GM21367 (cell line): ENCODE measurements around the gene INVS.
A peak's percentile ranks its signal among the peaks of the same experiment; 100 is the strongest.
"Not testable (repeated sequence)": the region's sequence is repeated elsewhere in the genome, so short reads cannot be mapped to it uniquely, and the experiment has no call there.

Experiments used
- ATAC-seq: cut with Tn5 transposase; IDR thresholded peaks from one replicate; pipeline ENCODE4 v1.9.1; 2021; ENCODE audit not compliant: unreplicated experiment

Gene INVS, protein sequence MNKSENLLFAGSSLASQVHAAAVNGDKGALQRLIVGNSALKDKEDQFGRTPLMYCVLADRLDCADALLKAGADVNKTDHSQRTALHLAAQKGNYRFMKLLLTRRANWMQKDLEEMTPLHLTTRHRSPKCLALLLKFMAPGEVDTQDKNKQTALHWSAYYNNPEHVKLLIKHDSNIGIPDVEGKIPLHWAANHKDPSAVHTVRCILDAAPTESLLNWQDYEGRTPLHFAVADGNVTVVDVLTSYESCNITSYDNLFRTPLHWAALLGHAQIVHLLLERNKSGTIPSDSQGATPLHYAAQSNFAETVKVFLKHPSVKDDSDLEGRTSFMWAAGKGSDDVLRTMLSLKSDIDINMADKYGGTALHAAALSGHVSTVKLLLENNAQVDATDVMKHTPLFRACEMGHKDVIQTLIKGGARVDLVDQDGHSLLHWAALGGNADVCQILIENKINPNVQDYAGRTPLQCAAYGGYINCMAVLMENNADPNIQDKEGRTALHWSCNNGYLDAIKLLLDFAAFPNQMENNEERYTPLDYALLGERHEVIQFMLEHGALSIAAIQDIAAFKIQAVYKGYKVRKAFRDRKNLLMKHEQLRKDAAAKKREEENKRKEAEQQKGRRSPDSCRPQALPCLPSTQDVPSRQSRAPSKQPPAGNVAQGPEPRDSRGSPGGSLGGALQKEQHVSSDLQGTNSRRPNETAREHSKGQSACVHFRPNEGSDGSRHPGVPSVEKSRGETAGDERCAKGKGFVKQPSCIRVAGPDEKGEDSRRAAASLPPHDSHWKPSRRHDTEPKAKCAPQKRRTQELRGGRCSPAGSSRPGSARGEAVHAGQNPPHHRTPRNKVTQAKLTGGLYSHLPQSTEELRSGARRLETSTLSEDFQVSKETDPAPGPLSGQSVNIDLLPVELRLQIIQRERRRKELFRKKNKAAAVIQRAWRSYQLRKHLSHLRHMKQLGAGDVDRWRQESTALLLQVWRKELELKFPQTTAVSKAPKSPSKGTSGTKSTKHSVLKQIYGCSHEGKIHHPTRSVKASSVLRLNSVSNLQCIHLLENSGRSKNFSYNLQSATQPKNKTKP

DNA sequence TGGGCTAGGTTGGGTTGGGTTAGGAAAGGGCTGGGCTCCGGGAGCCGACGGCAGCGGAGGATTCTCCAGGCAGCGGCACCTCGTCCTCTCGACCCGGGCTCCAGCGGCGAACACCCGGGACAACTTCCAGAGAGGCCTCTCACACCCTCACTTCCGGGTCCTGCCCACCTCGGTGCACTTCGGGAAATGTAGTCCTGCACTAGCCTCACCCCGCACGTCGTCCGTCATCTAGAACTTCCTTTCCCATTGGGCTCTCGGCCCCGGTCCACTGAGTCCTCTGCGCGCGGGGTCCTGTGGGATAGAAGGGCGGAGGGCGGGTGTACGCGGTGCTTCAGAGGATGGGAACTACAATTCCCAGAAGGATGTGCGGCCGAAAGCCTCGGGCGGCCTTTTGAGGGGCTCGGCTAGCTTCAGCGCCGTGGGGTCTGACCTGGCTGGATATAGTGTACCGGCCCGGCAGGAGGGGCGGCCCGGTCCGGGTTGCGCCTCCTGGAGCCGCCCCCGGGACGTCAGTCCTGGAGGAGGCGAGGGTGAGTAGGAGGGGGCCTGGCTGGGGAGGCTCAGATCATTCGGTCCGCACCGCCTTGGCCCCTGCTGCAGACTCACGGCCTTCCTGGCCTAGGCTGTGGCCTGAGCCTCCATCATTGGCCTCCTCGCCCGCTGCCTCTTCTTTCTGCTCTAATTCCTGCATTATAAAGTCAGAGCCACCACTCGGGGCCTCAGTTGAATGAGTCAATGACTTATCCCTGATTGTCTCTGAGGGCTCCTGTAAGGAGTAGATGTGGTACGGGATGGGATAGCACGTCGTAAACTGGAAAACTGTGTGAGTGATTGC is at the start of gene INVS, which contains the start of gene ERP44:
Gene INVS (plus strand): TSS at position 357 of the 835 bp plus-strand sequence. CDS start 5,279 bp downstream, outside the sequence.
Gene ERP44 (minus strand): TSS at position 114 of the 835 bp plus-strand sequence. CDS start 160 bp downstream, outside the sequence.
- peak; percentile 95 for ATAC-seq

DNA sequence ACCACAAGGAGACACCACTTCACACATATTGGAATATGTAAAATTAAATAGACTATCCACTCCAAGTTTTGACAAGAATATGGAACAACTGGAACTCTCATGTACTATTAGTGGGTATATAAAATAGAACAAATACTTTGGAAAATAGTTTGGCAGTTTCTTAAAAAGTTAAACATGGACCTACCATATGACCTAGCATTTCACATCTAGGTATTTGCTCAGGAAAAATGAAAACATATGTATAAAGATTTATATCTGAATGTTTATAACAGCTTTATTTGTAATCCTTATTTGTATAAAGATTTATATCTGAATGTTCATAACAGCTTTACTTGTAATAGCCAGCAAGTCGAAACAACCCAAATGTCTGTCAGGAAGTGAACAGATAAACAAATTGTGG is 49.5 kb upstream of the INVS start:
- no peak for ATAC-seq

DNA sequence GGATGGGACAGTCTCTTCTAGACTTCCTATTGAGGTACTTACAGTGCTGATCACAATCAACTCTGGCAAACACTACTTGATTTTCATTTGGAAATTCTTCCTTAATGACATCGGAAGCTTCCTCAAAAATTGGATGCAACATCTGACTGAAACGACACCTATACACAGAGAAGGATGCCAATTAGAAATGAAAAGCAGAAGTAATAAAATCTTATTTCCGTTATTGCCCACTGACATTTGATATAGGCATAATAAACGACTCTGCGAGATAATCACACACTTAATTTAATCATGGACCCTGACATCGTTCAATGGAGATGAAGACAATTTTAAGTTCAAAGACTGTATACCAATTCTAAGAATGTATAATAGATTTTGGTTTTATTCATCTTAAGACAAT is 46.7 kb upstream of the INVS start:
- no peak for ATAC-seq

DNA sequence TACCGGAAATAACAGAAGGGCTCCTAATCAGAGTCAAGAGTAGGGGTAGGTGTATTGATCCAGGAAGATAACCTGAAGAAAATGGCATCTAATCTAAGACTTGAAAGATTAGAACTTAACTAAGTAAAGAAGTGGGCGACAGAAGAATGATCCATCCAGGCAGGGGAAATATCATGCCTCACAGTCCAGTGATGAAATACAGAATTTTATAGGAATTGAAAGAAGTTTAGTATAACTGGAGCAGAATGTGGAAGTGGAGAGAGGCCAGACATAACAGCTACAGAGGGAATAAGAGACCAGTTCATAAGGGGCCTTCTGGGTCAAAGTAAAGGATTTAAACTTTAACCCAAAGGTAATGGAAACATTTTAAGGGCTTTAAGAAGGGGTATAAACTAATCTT is 42.5 kb upstream of the INVS start:
- ATAC-seq = no peak

DNA sequence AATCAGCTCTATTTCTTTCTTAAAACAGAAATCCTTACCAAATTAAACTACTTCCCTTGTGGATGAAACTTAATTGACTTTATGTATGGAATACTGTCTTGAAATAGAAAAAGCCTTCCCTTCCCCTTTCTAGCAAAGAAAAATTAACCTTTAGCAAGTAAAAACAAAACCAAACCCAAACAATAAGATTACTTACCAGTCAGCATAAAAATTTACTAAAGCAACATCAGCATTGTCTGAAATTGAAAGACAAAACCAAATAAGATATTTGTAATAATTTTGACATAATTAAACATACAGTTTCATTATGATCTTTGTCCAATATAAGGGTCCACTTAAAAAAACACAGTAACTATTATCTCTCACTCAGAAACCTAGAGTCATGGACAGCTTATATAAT is 41.4 kb upstream of the INVS start:
- ATAC-seq = no peak

DNA sequence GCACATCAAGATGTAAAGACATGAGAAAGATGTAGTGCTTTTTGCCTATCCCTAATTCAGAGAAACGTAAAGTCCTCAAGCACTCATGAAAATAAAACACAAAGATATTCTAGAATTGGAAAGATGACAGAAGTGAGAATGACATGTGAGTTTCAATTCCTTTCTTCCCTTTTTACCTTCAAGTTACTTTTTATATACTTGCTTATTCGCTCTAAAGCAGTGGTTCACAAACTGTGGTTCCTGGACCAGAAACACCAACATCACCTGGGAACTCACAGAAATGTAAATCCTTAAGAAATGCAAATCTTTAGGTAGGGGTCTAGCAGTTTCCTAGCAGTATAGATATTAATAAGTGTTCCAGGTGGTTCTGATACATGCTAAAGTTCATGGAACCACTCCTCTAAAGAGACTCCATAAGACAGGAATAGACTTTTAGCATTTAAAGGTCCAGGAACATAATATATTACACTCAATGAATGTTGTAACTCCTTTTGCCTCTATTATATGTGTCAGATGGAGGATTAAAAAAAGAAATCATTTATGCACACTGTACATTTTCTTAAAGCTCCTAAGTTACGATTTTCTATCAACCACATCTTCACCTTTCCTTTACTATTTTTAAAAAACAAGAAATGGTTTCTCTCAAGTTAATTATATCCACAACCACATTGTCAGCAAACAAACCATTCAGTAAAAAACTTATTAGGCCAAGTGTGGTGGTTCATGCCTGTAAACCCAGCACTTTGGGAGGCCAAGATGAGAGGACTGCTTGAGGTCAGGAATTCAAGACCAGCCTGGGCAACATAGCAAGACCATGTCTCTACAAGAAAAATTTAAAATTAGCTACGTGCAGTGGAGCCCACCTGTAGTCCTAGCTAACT is 40.1 kb upstream of the INVS start:
- ATAC-seq = peak; percentile 78

DNA sequence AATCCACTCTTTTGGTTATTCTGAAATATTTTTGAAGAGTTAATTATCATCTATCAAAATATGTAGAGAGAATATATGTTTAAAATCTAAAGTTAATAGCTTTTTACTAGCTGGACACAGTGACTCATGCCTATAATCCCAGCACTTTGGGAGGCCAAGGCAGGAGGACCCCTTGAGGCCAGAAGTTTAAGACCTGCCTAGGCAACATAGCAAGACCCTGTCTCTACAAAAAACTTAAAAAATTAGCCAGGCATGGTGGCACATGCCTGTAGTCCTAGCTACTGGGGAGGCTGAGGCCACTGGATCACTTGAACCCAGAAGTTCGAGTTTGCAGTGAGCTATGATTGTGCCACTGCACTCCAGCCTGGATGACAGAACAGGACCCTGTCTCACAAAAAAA is 36.4 kb upstream of the INVS start:
- ATAC-seq = not testable (repeated sequence)

DNA sequence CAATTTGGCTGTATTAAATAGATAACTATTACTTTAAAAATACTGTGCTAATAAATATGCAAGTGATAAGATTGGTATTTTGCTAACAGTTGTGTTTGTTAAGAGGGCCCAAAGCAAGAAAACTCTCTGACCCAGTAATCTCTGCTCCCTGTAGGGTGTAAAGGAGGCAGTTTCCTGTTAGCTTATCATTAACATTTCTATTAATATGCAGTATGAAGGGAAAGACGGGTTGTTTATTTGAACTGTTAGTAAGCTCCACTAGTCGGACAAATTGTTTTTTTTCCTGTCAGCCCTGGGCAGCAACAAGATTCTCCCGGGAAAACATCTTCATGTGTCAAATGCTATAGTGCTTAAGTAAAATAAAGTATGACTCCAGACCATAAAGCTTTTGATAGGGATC is 35.9 kb upstream of the INVS start:
- ATAC-seq = no peak

DNA sequence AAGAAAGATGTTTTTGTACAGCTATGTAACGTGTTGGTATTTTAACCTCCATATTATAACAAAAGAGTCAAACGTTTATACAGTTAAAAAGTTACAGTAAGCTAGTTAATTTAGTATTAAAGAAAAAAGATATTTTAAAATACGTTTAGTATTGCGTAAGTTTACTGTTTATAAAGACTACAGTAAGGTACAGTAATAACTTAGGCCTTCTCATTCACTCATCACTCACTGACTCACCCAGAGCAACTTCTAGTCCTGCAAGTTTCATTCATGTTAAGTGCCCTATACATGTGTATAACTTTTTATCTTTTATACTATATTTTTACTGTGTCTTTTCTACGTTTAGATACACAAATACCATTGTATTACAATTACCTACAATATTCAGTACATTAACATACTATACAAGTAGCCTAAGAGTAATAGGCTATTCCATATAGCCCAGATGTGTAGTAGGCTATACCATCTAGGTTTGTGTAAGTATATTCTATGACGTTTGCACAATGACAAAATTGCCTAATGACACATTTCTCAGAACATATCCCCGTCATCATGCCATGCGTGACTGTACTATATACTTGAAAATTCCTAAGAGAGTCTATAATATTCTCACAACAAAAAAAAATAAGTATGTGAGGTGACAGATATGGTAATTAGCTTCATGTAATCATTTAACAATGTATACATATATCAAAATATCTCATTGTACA is 34.0 kb upstream of the INVS start:
- ATAC-seq = no peak

DNA sequence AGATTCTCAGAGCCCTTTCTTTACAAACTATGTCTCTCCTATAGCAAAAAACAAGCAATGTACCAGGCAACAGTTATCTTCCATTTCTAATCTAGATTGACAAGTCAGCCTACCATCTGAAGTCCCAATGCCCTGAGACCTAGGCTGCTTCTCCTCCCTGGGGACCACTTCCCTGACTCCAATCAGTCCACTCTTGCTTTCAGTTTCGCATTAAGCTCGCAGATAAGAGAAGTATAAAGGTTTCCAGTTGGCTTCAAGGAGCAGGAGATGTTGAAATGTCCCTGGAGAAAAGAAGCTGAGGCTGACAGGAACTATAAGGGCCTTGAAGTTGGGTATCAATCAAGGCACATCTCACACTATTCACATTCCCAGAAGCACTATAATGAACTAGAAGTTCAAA is 32.5 kb upstream of the INVS start:
- ATAC-seq = peak; percentile 81

DNA sequence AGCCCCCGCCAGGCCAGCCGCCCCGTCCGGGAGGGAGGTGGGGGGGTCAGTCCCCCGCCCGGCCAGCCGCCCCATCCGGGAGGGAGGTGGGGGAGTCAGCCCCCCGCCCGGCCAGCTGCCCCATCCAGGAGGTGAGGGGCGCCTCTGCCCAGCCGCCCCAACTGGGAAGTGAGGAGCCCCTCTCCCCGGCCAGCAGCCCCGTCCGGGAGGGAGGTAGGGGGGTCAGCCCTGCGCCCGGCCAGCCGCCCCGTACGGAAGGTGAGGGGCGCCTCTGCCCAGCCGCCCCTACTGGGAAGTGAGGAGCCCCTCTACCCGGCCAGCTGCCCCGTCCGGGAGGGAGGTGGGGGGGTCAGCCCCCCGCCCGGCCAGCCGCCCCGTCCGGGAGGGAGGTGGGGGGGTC is 31.1 kb upstream of the INVS start:
- not testable (repeated sequence) for ATAC-seq

DNA sequence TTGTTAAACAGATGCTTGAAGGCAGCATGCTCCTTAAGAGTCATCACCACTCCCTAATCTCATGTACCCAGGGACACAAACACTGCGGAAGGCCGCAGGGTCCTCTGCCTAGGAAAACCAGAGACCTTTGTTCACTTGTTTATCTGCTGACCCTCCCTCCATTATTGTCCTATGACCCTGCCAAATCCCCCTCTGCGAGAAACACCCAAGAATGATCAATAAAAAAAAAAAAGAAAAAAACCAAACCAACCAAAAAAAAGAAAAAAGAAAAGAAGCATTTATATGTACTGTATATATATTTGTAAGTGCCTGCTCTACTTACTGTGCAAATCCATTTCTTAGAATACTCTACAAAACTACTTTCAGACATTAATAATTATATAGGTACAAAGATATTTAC is 30.0 kb upstream of the INVS start:
- not testable (repeated sequence) for ATAC-seq

DNA sequence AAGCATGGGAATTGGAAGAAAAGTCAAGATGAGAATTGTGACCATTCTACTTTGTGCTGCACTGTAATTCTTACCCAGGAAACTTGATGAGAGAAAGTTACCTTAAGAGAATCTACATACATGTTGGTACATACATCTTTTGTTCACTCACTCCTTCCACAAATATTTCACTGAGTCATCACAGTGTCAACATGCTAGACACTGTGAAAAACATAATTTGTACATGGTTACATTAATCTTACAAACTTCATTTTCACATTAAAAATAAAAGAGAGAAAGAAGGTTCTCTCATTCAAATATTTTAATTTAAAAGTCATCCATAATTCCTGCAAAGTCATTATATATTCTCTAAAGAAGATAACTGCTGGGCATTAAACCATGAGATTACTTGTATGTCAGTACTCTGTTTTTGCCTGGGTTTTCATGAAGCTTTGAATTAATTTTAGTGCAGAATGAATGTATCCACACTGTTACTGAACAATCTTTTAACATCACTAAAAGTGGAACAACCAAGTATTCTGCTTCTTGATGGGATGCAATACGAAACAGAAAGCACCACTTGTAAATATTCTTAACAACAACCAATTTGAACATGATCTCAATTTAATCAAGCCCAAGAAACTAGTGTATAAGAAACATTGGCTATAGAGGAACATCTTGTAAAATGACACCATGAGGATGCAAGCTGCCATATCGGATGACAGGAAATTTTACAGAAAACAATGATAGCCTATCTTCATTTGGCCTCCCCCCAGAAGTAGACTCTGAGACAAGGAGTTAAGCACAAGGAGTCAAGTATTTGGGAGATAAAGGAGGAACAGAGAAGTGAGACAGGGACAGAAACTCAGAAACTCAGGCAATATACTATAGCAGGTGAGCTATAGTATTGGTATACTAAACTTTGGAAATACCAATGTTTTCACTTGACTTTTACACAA is 28.7 kb upstream of the INVS start:
- ATAC-seq = no peak

DNA sequence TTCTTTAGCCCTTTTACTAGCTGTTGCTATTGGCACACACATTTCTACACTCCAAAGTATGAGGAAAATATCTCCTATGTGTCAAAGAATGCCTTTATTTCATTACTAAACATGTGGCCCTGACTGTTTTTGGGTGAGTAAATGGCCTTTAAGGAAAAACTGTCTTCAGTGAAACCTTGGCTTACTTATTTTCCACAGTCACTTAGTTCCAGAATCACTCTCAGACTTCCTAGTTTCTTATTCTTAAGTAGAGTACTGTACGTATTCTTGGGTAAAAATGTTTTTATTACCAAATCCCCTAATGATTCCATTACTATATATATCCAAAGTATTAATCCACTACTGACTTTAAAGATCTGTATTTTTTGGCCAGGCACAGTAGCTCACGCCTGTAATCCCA is 27.8 kb upstream of the INVS start:
- no peak for ATAC-seq

DNA sequence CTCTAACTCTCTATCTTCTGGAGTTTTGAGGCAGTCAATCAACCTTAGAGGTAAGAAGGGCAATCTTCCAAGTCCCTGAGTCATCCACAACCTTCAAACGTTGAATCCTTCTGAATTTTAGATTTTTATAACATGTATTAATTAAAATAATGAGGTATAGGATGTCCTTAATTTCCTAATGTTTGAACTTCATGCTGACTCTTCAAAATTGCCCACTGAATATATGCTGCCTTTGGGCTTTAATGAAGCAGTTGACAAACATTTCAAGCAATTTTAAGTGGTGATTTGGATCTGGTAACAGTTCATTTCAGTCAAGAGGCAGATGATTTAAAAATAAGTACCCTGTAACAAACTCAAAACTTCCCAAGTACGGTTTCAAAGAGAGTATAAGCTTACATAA is 26.2 kb upstream of the INVS start:
- no peak for ATAC-seq

DNA sequence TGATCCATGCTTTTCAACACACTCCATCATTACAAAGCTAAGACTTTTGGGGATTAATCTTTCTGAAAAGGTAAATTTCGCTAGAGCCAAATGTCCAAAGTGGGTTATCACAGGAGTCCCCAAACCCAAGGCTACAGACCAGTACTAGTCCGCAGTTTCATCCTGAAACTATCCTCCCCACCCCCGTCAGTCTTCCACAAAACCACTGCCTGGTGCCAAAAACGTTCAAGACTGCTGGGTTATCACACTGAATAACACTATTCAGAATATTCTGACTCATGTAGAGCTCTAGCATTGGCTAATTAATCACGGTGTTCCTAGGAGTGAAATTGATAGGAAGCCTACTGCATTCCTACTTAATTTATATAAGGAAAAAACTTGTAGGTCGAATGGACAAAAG is 24.9 kb upstream of the INVS start:
- ATAC-seq = no peak

DNA sequence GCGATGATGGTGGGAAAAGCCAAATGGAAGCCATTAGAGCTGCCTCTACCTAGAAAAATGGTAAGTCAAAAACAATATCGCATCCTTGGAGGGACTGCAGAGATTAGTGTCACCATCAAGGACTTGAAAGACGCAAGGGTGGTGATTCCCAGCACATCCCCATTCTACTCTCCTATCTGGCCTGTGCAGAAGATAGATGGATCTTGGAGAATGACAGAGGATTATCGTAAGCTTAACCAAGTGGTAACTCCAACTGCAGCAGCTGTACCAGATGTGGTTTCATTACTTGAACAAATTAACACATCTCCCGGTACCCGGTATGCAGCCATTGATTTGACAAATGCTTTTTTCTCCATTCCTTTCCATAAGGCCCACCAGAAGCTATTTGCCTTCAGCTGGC is 24.1 kb upstream of the INVS start:
- ATAC-seq = no peak

DNA sequence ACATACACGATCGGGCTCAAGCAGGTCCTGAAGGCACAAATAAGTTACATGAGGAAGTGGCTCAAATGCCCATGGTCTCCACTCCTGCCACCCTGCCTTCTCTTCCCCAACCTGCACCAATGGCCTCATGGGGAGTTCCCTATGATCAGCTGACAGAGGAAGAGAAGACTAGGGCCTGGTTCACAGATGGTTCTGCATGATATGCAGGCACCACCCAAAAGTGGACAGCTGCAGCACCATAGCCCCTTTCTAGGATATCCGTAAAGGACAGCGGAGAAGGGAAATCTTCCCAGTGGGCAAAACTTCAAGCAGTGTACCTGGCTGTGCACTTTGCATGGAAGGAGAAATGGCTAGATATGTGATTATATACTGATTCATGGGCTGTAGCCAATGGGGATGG is 22.8 kb upstream of the INVS start:
- not testable (repeated sequence) for ATAC-seq
